CD8-positive, alpha-beta memory T cell (primary cell): ENCODE data around the gene TNFRSF18. TPM values are rescaled to one million over a fixed set of nuclear protein-coding genes. Genes with fewer than 3 reads are reported as not detected.
A peak's percentile ranks its signal among the peaks of the same experiment; 100 is the strongest.

Experiments
- CTCF ChIA-PET: fragments of 350-600 bp; sonication (Branson Sonifier 250); formaldehyde crosslinking; loops from one replicate; lab custom pipeline; 2021; ENCODE audit warnings: antibody characterized with exemption; lab: Charles Lee
- POLR2A ChIA-PET: fragments of 350-600 bp; sonication (Branson Sonifier 250); formaldehyde crosslinking; loops from one replicate; lab custom pipeline; 2021; ENCODE audit warnings: antibody characterized with exemption; lab: Charles Lee
- DNase-seq, 5 donors: peaks; one replicate each; pipeline versions ENCODE4 v3.0.0 to v3.0.0-alpha.2; 2020 to 2022; ENCODE audit warnings: mixed read lengths in 1 of 5
- H3K27ac ChIP-seq: one replicate; pipeline ENCODE4 v1.7.0; 2013; ENCODE audit warnings: low read depth, mild to moderate bottlenecking, low read length, moderate library complexity
- H3K27me3 ChIP-seq: 2 replicates; pipeline ENCODE4 v1.7.0; 2013; ENCODE audit warnings: low read length, mild to moderate bottlenecking; ENCODE audit not compliant: insufficient read depth, poor library complexity, severe bottlenecking
- H3K36me3 ChIP-seq: 2 replicates; pipeline ENCODE4 v1.7.0; 2013; ENCODE audit warnings: mild to moderate bottlenecking, low read length, moderate library complexity; ENCODE audit not compliant: insufficient read depth
- H3K4me1 ChIP-seq: 2 replicates; pipeline ENCODE4 v1.7.0; 2013; ENCODE audit warnings: mild to moderate bottlenecking, low read length, moderate library complexity; ENCODE audit not compliant: insufficient read depth
- H3K4me3 ChIP-seq: 2 replicates; pipeline ENCODE4 v1.7.0; 2013; ENCODE audit warnings: mild to moderate bottlenecking, low read length
- H3K9me3 ChIP-seq: 2 replicates; pipeline ENCODE4 v1.7.0; 2013; ENCODE audit warnings: mild to moderate bottlenecking, low read length
- H3K27ac Mint-ChIP-seq, 8 donors: one replicate each; pipeline ENCODE4 v1.8.0; 2020 to 2021; ENCODE audit warnings: mixed read lengths in 8 of 8, mild to moderate bottlenecking in 6 of 8, inconsistent platforms in 3 of 8, moderate library complexity in 3 of 8
- H3K27me3 Mint-ChIP-seq, 2 donors: one replicate each; pipeline ENCODE4 v1.8.0; 2020 to 2021; ENCODE audit warnings: mixed read lengths in 2 of 2, mild to moderate bottlenecking in 1 of 2, moderate library complexity in 1 of 2
- H3K36me3 Mint-ChIP-seq, 3 donors: one replicate each; pipeline ENCODE4 v1.8.0; 2020 to 2021; ENCODE audit warnings: mixed read lengths in 3 of 3, inconsistent platforms in 1 of 3, mild to moderate bottlenecking in 1 of 3
- H3K4me1 Mint-ChIP-seq, 3 donors: one replicate each; pipeline ENCODE4 v1.8.0; 2020 to 2021; ENCODE audit warnings: mixed read lengths in 3 of 3, inconsistent platforms in 1 of 3, mild to moderate bottlenecking in 1 of 3
- H3K4me3 Mint-ChIP-seq, 7 donors: one replicate each; pipeline ENCODE4 v1.8.0; 2020 to 2021; ENCODE audit warnings: mixed read lengths in 7 of 7, mild to moderate bottlenecking in 6 of 7, moderate library complexity in 4 of 7, inconsistent platforms in 2 of 7
- H3K9me3 Mint-ChIP-seq, 5 donors: one replicate each; pipeline ENCODE4 v1.8.0; 2020 to 2022; ENCODE audit warnings: mixed read lengths in 5 of 5, mild to moderate bottlenecking in 3 of 5, moderate library complexity in 2 of 5, inconsistent platforms in 1 of 5
- polyA plus RNA-seq: library from polyadenylated mRNA; unstranded; fragments of 300-500 nt; fragmentation: Illumina TruSeq; gene quantifications from one replicate; pipeline ENCODE4 v1.2.3, GENCODE V29; 2021
- total RNA-seq, 2 experiments: library from RNA; stranded (reverse); gene quantifications; one replicate each; pipeline ENCODE4 v1.2.3, GENCODE V29; 2021

Gene TNFRSF18
- total and polyA plus RNA-seq, 3 experiments from 2014 or later = 2.0 to 97.1 (median 91.0) TPM

DNA sequence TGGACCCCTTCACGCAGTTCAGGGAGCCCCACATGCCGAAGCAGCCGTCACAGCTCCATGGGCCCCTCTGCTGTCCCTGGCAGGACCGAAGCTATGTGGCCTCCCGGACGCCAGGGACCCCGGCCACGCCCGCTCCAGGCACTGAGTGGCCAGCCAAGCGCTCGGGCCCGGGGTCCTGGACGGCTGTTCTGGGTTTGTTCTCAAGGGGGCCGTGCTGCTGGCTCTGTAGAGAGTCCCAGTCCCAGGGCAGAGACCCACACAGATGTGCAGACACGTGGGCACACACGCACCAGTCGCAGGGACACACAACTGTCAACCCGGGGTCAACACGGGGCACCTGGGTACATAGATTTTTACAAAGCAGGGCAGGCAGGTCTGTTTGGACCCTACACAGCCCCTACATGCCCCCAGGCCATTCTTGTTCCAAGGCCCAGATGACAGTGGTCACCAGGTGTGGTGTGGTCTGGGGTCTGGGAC, 32.3 kb upstream of the TNFRSF18 start:
- H3K27ac Mint-ChIP-seq = no peak overlapping the region
- ChIA-PET CTCF (interaction anchor here (1.2 kb wide), 1 partner anchor 116 kb away, joined by 3 read pairs; no protein-coding TSS in a partner anchor), POLR2A (no interaction called here)
- no peak overlapping the region for H3K4me3 Mint-ChIP-seq
- H3K9me3 Mint-ChIP-seq = no peaks in the 10 kb centered on the region
- Histone ChIP-seq H3K27me3 (no peaks in the 10 kb centered on the region), H3K27ac (no peak overlapping the region), H3K4me1 (no peaks in the 10 kb centered on the region), H3K4me3 (no peak overlapping the region), H3K9me3 (no peaks in the 10 kb centered on the region), H3K36me3 (no peaks in the 10 kb centered on the region)
- H3K4me1 Mint-ChIP-seq = peaks cover 8 to 13% (median 10%) of the 10 kb centered on the region in 3 donors
- peaks cover 0 to 10% (median 0%) of the 10 kb centered on the region in 3 donors for H3K36me3 Mint-ChIP-seq
- no peak for DNase-seq
- H3K27me3 Mint-ChIP-seq = peaks cover 0 to 1% of the 10 kb centered on the region in 2 donors

DNA sequence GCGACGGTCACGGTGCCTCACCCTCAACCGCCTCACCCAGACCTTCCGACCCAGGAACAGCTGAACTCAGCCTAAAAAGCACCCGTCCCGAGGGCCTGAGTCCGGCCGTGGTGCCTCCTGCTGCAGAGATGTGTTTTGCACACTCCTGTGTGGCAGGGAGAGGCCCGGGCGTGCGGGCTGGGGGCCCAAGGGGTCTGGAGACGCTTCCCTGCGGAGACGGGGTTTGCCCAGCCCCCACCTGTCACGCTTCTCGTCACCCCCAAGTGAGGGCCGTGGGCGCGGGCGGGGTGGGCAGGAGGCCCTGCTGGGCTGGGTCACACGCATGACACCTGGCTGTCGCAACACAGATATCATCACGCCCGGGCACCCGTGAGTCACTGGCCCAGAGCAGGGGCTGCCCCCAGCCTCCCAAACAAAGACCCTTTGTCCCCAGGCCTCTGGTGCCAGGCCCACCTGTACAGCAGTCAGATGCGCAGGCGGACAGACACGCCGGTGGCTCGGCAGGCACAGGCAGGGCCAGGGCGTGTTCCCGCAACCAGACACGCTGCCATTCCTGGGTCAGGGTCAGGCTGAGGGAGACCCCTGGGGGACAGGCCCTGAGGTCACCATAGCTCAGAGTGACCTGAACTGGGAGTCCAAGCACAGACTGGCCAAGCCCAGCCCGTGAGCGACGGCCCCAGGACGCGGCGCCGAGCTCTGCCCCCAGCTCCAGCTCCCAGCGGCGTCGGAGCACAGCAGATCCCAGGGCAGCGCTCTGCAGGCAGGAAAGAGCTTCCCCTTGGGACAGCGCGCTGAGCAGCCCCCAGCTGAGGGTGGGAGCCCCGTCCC, 31.7 kb upstream of the TNFRSF18 start:
- H3K4me3 ChIP-seq = no peak overlapping the region
- H3K36me3 Mint-ChIP-seq = peaks cover 0 to 12% (median 0%) of the 10 kb centered on the region in 3 donors
- peaks cover 4% of the 10 kb centered on the region for H3K4me1 ChIP-seq
- no peaks in the 10 kb centered on the region for H3K9me3 ChIP-seq
- H3K27ac Mint-ChIP-seq = no peak overlapping the region
- no peak overlapping the region for H3K4me3 Mint-ChIP-seq
- H3K27ac ChIP-seq = no peak overlapping the region
- H3K36me3 ChIP-seq = no peaks in the 10 kb centered on the region
- no peaks in the 10 kb centered on the region for H3K27me3 ChIP-seq
- ChIA-PET POLR2A (no interaction called here), CTCF (interaction anchor here (1.2 kb wide), 1 partner anchor 116 kb away, joined by 3 read pairs; no protein-coding TSS in a partner anchor)
- H3K9me3 Mint-ChIP-seq = no peaks in the 10 kb centered on the region
- H3K4me1 Mint-ChIP-seq = peaks cover 12 to 19% (median 15%) of the 10 kb centered on the region in 3 donors
- H3K27me3 Mint-ChIP-seq = peaks cover 0 to 1% of the 10 kb centered on the region in 2 donors
- no peak for DNase-seq

DNA sequence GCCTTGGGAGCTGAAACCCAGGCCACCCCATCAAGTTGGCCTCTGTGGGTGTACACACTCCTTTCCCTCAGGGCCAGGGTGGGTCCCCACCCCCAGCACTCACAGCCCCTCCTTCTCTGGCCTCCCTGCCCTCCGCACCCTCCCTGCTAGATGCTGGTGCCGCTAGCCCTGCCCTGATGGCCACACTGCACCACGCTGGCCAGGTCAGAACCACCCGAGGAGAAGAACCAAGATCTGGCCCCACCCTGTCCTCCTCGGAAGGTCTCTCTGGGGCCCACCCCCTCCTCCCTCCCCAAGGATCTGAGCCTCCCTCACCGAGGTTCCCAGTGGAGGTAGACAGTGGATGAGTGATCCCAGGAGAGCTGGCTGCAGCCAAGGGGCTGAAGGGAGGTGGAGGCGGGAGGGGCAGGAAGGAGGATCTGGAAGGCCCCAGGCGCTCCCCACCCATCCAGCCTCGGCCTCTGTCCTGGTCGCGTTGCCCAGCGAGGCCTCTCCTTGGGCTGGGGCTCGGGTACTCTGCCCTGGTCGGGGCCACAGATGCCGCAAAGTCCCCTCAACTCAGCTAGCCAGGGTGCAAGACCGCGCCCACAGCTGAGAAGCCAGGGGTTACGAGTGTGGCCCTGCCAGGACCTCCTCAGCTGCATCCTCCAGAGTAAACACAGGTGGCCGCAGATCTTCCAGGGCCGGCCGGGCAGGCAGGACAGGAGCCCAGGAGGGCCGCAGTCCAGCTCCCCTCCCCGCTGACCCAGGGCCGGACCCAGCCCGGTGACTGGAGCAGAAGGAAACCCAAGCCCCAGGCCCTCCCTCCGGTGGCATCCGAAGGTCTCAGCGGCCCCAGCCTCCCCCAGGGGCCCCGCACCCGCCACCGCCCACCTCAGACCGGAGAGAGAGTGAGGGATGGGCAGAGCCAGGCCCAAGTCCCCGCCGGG, 30.8 kb upstream of the TNFRSF18 start:
- Mint-ChIP-seq H3K27ac (peak overlapping the region in 1 of 8 donors; percentile 19), H3K4me3 (peak overlapping the region in 1 of 7 donors; percentile 36), H3K4me1 (peaks cover 12 to 19% (median 15%) of the 10 kb centered on the region in 3 donors), H3K36me3 (peaks cover 0 to 12% (median 0%) of the 10 kb centered on the region in 3 donors), H3K27me3 (peaks cover 0 to 1% of the 10 kb centered on the region in 2 donors), H3K9me3 (no peaks in the 10 kb centered on the region)
- H3K4me1 ChIP-seq = peaks cover 9% of the 10 kb centered on the region
- ChIA-PET POLR2A (no interaction called here), CTCF (no interaction called here)
- H3K27me3 ChIP-seq = no peaks in the 10 kb centered on the region
- H3K9me3 ChIP-seq = no peaks in the 10 kb centered on the region
- no peak overlapping the region for H3K4me3 ChIP-seq
- DNase-seq = no peak
- H3K27ac ChIP-seq = no peak overlapping the region
- no peaks in the 10 kb centered on the region for H3K36me3 ChIP-seq

- H3K4me1 Mint-ChIP-seq = peaks cover 13 to 20% (median 15%) of the 10 kb centered on the region in 3 donors
- Histone ChIP-seq H3K4me3 (no peak overlapping the region), H3K27me3 (no peaks in the 10 kb centered on the region), H3K36me3 (no peaks in the 10 kb centered on the region), H3K9me3 (no peaks in the 10 kb centered on the region), H3K4me1 (peaks cover 9% of the 10 kb centered on the region), H3K27ac (no peak overlapping the region)
- peak overlapping the region in 1 of 7 donors; percentile 27 for H3K4me3 Mint-ChIP-seq
- no peaks in the 10 kb centered on the region for H3K9me3 Mint-ChIP-seq
- no peak for DNase-seq
- peaks cover 0 to 13% (median 0%) of the 10 kb centered on the region in 3 donors for H3K36me3 Mint-ChIP-seq
- POLR2A ChIA-PET = no interaction called here
- CTCF ChIA-PET = no interaction called here
- H3K27ac Mint-ChIP-seq = no peak overlapping the region
- peaks cover 0 to 1% of the 10 kb centered on the region in 2 donors for H3K27me3 Mint-ChIP-seq
Observed at GRCh38 chr1:1236176-1236763, 29.9 kb upstream of the TNFRSF18 start.

GRCh38 chr1:1235016-1235744, 28.8 kb upstream of the TNFRSF18 start:
- ChIA-PET CTCF (no interaction called here), POLR2A (no interaction called here)
- no peak overlapping the region for H3K4me3 ChIP-seq
- Mint-ChIP-seq H3K36me3 (peaks cover 0 to 21% (median 0%) of the 10 kb centered on the region in 3 donors), H3K27ac (no peak overlapping the region), H3K27me3 (peaks cover 0 to 1% of the 10 kb centered on the region in 2 donors), H3K9me3 (no peaks in the 10 kb centered on the region), H3K4me1 (peaks cover 20 to 30% (median 23%) of the 10 kb centered on the region in 3 donors), H3K4me3 (peak overlapping the region in 2 of 7 donors; percentile 3 to 72)
- H3K36me3 ChIP-seq = no peaks in the 10 kb centered on the region
- H3K4me1 ChIP-seq = peaks cover 19% of the 10 kb centered on the region
- DNase-seq = no peak
- no peaks in the 10 kb centered on the region for H3K9me3 ChIP-seq
- no peaks in the 10 kb centered on the region for H3K27me3 ChIP-seq
- H3K27ac ChIP-seq = no peak overlapping the region

DNA sequence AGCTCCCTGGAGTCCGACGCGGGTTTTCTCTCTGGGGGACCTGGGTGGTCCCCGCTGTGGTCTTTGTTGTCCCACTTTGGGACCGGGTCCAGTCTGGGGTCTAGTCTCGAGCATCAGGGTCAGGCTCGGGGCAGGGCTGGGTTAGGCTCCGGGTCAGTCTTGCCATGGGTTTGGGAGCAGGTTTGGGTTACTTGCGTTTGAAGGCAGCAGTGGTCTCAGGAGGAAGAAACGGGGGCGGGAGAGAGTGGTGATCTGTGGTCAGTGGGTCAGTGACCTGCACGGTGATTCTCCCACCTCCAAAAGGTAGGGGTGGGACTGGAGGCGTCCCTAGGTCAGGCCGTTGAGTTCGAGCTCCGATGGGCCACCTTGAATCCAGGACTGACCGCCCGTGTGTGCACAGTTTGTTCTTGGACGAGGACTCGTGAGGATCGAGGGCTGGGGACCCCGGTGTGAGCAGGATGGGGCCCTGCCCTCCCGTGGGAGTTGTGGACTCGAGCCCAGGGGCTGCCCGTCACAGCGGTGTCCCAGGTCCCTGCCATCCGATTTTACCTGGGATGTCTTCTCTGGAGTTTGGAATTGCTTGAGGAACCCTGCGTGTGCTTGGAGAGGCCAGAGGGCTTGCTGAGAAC, 27.9 kb upstream of the TNFRSF18 start:
- peaks cover 0 to 1% of the 10 kb centered on the region in 2 donors for H3K27me3 Mint-ChIP-seq
- H3K4me3 Mint-ChIP-seq = peak overlapping the region; percentile 69 to 83 (median 75)
- POLR2A ChIA-PET = no interaction called here
- peak overlapping the region in 4 of 8 donors; percentile 42 to 86 (median 72) for H3K27ac Mint-ChIP-seq
- Histone ChIP-seq H3K27me3 (no peaks in the 10 kb centered on the region), H3K36me3 (peaks cover 5% of the 10 kb centered on the region), H3K4me3 (no peak overlapping the region), H3K27ac (no peak overlapping the region), H3K9me3 (no peaks in the 10 kb centered on the region), H3K4me1 (peaks cover 28% of the 10 kb centered on the region)
- peaks cover 27 to 39% (median 30%) of the 10 kb centered on the region in 3 donors for H3K4me1 Mint-ChIP-seq
- DNase-seq = no peak
- CTCF ChIA-PET = no interaction called here
- H3K9me3 Mint-ChIP-seq = no peaks in the 10 kb centered on the region
- H3K36me3 Mint-ChIP-seq = peaks cover 0 to 27% (median 2%) of the 10 kb centered on the region in 3 donors

GRCh38 chr1:1233567-1233892, 27.1 kb upstream of the TNFRSF18 start:
- POLR2A ChIA-PET = no interaction called here

More at GRCh38 chr1:1233567-1233892, 27.1 kb upstream of the TNFRSF18 start:
- CTCF ChIA-PET = no interaction called here
- H3K4me3 Mint-ChIP-seq = peak overlapping the region; percentile 74 to 86 (median 75)
- DNase-seq = no peak
- Histone ChIP-seq H3K4me3 (no peak overlapping the region), H3K27me3 (no peaks in the 10 kb centered on the region), H3K9me3 (no peaks in the 10 kb centered on the region), H3K4me1 (peaks cover 28% of the 10 kb centered on the region), H3K36me3 (peaks cover 5% of the 10 kb centered on the region), H3K27ac (no peak overlapping the region)
- peak overlapping the region in 6 of 8 donors; percentile 71 to 86 (median 80) for H3K27ac Mint-ChIP-seq
- peaks cover 27 to 44% (median 30%) of the 10 kb centered on the region in 3 donors for H3K4me1 Mint-ChIP-seq
- peaks cover 0 to 32% (median 2%) of the 10 kb centered on the region in 3 donors for H3K36me3 Mint-ChIP-seq
- H3K9me3 Mint-ChIP-seq = no peaks in the 10 kb centered on the region
- H3K27me3 Mint-ChIP-seq = no peaks in the 10 kb centered on the region
